WTC11 (cell line): Measurements from ENCODE around the gene ABLIM3. TPM values are rescaled to one million over a fixed set of nuclear protein-coding genes. Genes with fewer than 3 reads are reported as not detected.

Experiments
- ATAC-seq: fragments of 200-7000 bp; cut with Tn5 transposase; 2 replicates; pipeline ENCODE4 v1.10.0; 2021; ENCODE audit warnings: mild to moderate bottlenecking, moderate library complexity
- CTCF ChIA-PET: fragments of 300-600 bp; sonication (Branson Sonifier 250); formaldehyde crosslinking; loops from one replicate; lab custom pipeline; 2021; ENCODE audit warnings: antibody characterized with exemption; lab: Charles Lee
- POLR2A ChIA-PET: fragments of 350-600 bp; sonication (Branson Sonifier 250); formaldehyde crosslinking; loops from one replicate; lab custom pipeline; 2021; ENCODE audit warnings: antibody characterized with exemption; lab: Charles Lee
- DNase-seq: peaks from one replicate; pipeline ENCODE4 v3.0.0; 2021; ENCODE audit warnings: low spot score
- H3K27ac Mint-ChIP-seq: 2 replicates; pipeline ENCODE4 v1.8.0; 2021; ENCODE audit warnings: mixed read lengths
- H3K27me3 Mint-ChIP-seq: 2 replicates; pipeline ENCODE4 v1.8.0; 2021; ENCODE audit warnings: low read depth, mild to moderate bottlenecking, moderate library complexity, mixed read lengths
- H3K36me3 Mint-ChIP-seq: 2 replicates; pipeline ENCODE4 v1.8.0; 2021; ENCODE audit warnings: mixed read lengths
- H3K4me1 Mint-ChIP-seq: 2 replicates; pipeline ENCODE4 v1.8.0; 2022; ENCODE audit warnings: mixed read lengths
- H3K4me3 Mint-ChIP-seq: 2 replicates; pipeline ENCODE4 v1.8.0; 2021; ENCODE audit warnings: mild to moderate bottlenecking, moderate library complexity, mixed read lengths
- H3K9me3 Mint-ChIP-seq: 2 replicates; pipeline ENCODE4 v1.8.0; 2021; ENCODE audit warnings: mixed read lengths
- AR ChIP-seq: fragments of 250-450 bp; sonication (Bioruptor Pico); IDR thresholded peaks from 2 replicates; pipeline ENCODE4 v1.9.0; 2021; ENCODE audit warnings: mild to moderate bottlenecking
- CREB1 ChIP-seq: sonication (generic); formaldehyde crosslinking; IDR thresholded peaks from 2 replicates; pipeline ENCODE4 v1.8.0; 2023; ENCODE audit warnings: mild to moderate bottlenecking, missing genetic modification reagents
- ESRRA ChIP-seq: sonication (generic); formaldehyde crosslinking; IDR thresholded peaks from 2 replicates; pipeline ENCODE4 v1.8.1; 2022; ENCODE audit warnings: mild to moderate bottlenecking, missing genetic modification reagents, borderline replicate concordance
- ETV6 ChIP-seq: sonication (generic); formaldehyde crosslinking; IDR thresholded peaks from 2 replicates; pipeline ENCODE4 v1.8.1; 2022; ENCODE audit warnings: mild to moderate bottlenecking, missing genetic modification reagents
- FOXP4 ChIP-seq: sonication (generic); formaldehyde crosslinking; IDR thresholded peaks from 2 replicates; pipeline ENCODE4 v1.8.0; 2022; ENCODE audit warnings: mild to moderate bottlenecking, missing genetic modification reagents
- GTF2I ChIP-seq: fragments of 250-450 bp; sonication (Bioruptor Pico); conservative IDR thresholded peaks from 2 replicates; pipeline ENCODE4 v1.4.0; 2021; ENCODE audit warnings: mild to moderate bottlenecking
- HMGA2 ChIP-seq: fragments of 250-450 bp; sonication (Bioruptor Pico); IDR thresholded peaks from 2 replicates; pipeline ENCODE4 v1.4.0; 2021; ENCODE audit warnings: mild to moderate bottlenecking, moderate library complexity
- HMGXB4 ChIP-seq: sonication (generic); formaldehyde crosslinking; IDR thresholded peaks from 2 replicates; pipeline ENCODE4 v1.8.1; 2023; ENCODE audit warnings: mild to moderate bottlenecking, moderate library complexity, missing genetic modification reagents
- MXD4 ChIP-seq: fragments of 250-450 bp; sonication (Bioruptor Pico); IDR thresholded peaks from 2 replicates; pipeline ENCODE4 v1.8.0; 2021; ENCODE audit warnings: mild to moderate bottlenecking, moderate library complexity, borderline replicate concordance
- NR1H2 ChIP-seq: sonication (generic); formaldehyde crosslinking; IDR thresholded peaks from 2 replicates; pipeline ENCODE4 v1.9.0; 2021; ENCODE audit warnings: mild to moderate bottlenecking, moderate library complexity, missing genetic modification reagents
- NR2C2 ChIP-seq: sonication (generic); formaldehyde crosslinking; IDR thresholded peaks from 2 replicates; pipeline ENCODE4 v1.8.0; 2022; ENCODE audit warnings: mild to moderate bottlenecking, missing genetic modification reagents
- PRDM15 ChIP-seq: sonication (generic); formaldehyde crosslinking; IDR thresholded peaks from 2 replicates; pipeline ENCODE4 v1.8.0; 2022; ENCODE audit warnings: missing genetic modification reagents
- RELA ChIP-seq: sonication (generic); formaldehyde crosslinking; IDR thresholded peaks from 2 replicates; pipeline ENCODE4 v1.8.1; 2022; ENCODE audit warnings: missing genetic modification reagents, mild to moderate bottlenecking, borderline replicate concordance
- RORB ChIP-seq: fragments of 250-450 bp; sonication (Bioruptor Pico); IDR thresholded peaks from 2 replicates; pipeline ENCODE4 v1.9.0; 2021; ENCODE audit warnings: mild to moderate bottlenecking
- TEAD4 ChIP-seq: sonication (generic); formaldehyde crosslinking; IDR thresholded peaks from 2 replicates; pipeline ENCODE4 v1.8.0; 2022; ENCODE audit warnings: mild to moderate bottlenecking, missing genetic modification reagents
- USF1 ChIP-seq: sonication (generic); formaldehyde crosslinking; IDR thresholded peaks from 2 replicates; pipeline ENCODE4 v1.8.0; 2022; ENCODE audit warnings: mild to moderate bottlenecking, missing genetic modification reagents
- ZBTB21 ChIP-seq: sonication (generic); formaldehyde crosslinking; IDR thresholded peaks from 2 replicates; pipeline ENCODE4 v1.8.1; 2023; ENCODE audit warnings: mild to moderate bottlenecking, missing genetic modification reagents, borderline replicate concordance
- ZBTB43 ChIP-seq: sonication (generic); formaldehyde crosslinking; IDR thresholded peaks from 2 replicates; pipeline ENCODE4 v1.8.1; 2023; ENCODE audit warnings: mild to moderate bottlenecking, missing genetic modification reagents
- ZNF232 ChIP-seq: sonication (generic); formaldehyde crosslinking; IDR thresholded peaks from 2 replicates; pipeline ENCODE4 v1.8.0; 2022; ENCODE audit warnings: mild to moderate bottlenecking, missing genetic modification reagents
- total RNA-seq: library from RNA; stranded (reverse); gene quantifications from 3 replicates; pipeline ENCODE4 v1.2.3, GENCODE V29; 2021

The ABLIM3 gene
- total RNA-seq, 1 experiment from 2014 or later, result 0.33 TPM

- DNase-seq, result no peak
- H3K4me3 Mint-ChIP-seq, result no peak overlapping the region
- ATAC-seq, result no peak
- CTCF ChIA-PET, result interaction anchor here (1.0 to 5.3 kb wide), 5 partner anchors 12 to 142 kb away, joined by 3 to 72 read pairs (median 15); partner anchors contain the start of gene ABLIM3
- TF ChIP-seq CREB1 (no peak), NR2C2 (CRISPR knock-in tag) (no peak), AR (no peak), NR1H2 (no peak)
- peaks cover 28% of the 10 kb centered on the region for H3K4me1 Mint-ChIP-seq
- H3K27ac Mint-ChIP-seq, result no peak overlapping the region
- no peaks in the 10 kb centered on the region for H3K27me3 Mint-ChIP-seq
- POLR2A ChIA-PET, result no interaction called here
- peaks cover 10% of the 10 kb centered on the region for H3K9me3 Mint-ChIP-seq
- peaks cover 2% of the 10 kb centered on the region; the same call in 1 of the 2 replicates for H3K36me3 Mint-ChIP-seq
These were observed 14.4 kb upstream of the ABLIM3 start for GRCh38 chr5:149126906-149127305.

- Mint-ChIP-seq H3K27ac (no peak overlapping the region), H3K27me3 (no peaks in the 10 kb centered on the region), H3K36me3 (peaks cover 2% of the 10 kb centered on the region; the same call in 1 of the 2 replicates), H3K4me3 (no peak overlapping the region), H3K4me1 (peaks cover 28% of the 10 kb centered on the region), H3K9me3 (peaks cover 6% of the 10 kb centered on the region)
- TF ChIP-seq ZNF232 (CRISPR knock-in tag), result no peak
- no peak for TF ChIP-seq ETV6
- TF ChIP-seq ZBTB43 (CRISPR knock-in tag), result no peak
- TF ChIP-seq HMGA2 (CRISPR knock-in tag), result no peak
- TF ChIP-seq MXD4 (CRISPR knock-in tag), result no peak
- TF ChIP-seq ZBTB21 (CRISPR knock-in tag), result no peak
- no peak for TF ChIP-seq PRDM15 (CRISPR knock-in tag)
- no peak for TF ChIP-seq RORB (CRISPR knock-in tag)
- TF ChIP-seq HMGXB4, result no peak
- TF ChIP-seq GTF2I (CRISPR knock-in tag), result no peak
- no peak for TF ChIP-seq TEAD4
- no peak for TF ChIP-seq USF1
- no peak for TF ChIP-seq FOXP4 (CRISPR knock-in tag)
- no peak for TF ChIP-seq RELA (CRISPR knock-in tag)
- no peak for TF ChIP-seq ESRRA (CRISPR knock-in tag)
- no peak for DNase-seq
- ChIA-PET POLR2A (no interaction called here), CTCF (interaction anchor here (1.0 to 5.3 kb wide), 3 partner anchors 12 to 142 kb away, joined by 4 to 72 read pairs (median 15); partner anchors contain the start of gene ABLIM3)
- ATAC-seq, result no peak
These were observed 13.8 kb upstream of the ABLIM3 start for GRCh38 chr5:149127394-149127955.
